ENCODE results near the gene RALGPS1.

The RALGPS1 gene, protein sequence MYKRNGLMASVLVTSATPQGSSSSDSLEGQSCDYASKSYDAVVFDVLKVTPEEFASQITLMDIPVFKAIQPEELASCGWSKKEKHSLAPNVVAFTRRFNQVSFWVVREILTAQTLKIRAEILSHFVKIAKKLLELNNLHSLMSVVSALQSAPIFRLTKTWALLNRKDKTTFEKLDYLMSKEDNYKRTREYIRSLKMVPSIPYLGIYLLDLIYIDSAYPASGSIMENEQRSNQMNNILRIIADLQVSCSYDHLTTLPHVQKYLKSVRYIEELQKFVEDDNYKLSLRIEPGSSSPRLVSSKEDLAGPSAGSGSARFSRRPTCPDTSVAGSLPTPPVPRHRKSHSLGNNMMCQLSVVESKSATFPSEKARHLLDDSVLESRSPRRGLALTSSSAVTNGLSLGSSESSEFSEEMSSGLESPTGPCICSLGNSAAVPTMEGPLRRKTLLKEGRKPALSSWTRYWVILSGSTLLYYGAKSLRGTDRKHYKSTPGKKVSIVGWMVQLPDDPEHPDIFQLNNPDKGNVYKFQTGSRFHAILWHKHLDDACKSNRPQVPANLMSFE

DNA sequence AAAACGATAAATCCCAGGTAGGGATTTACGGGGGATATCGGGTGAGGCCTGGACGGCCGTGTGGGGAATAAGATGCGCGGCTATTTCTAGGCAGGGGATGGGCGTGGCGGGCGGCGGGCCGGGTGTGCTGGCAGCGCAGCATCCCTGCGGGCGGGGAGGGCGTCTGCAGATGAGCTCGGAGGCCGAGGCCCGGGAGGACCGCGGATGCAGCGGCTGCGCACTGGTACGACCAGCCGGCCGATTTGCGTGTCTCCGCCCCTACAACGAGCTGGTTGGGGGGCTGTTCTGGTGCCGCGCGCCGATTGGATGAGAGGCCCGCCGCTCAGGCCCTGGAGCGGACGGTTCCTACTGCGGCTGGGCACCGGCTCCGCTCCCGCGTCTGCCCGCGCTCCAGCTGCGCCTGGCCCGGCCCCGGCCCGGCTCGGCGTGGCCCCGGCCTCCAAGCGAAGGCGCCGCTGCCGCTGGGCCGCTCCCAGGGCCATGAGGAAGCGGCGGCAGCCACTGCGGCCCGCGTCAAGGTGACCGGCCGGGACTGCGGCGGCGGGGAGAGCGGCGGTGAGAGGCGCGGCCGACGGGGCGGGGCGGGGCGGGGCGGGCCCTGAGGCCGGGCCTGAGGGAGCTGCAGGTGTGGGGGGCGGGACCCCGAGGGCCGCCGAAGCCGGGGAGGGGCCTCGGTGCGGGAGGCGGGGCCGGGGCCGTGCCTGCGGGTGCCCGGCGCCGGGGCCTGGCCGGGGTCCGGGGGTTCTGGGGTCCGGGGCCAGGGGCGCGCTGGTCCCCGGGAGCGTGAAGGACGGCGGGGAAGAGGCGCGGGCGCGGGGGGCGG is at the start of gene RALGPS1:
Gene RALGPS1 (plus strand): TSS at position 325 of the 823 bp plus-strand sequence. CDS start 47,508 bp downstream, outside the sequence.
- Histone ChIP-seq H3K27me3 (no peaks in the 10 kb centered on the region), H3K36me3 (no peaks in the 10 kb centered on the region), H3K27ac (peak within 1 kb of the TSS; percentile 72), H4K20me1 (peaks cover 44% of the 10 kb centered on the region), H3K4me3 (peak within 1 kb of the TSS; percentile 71), H3K4me1 (peaks cover 21% of the 10 kb centered on the region), H3K4me2 (peak within 1 kb of the TSS; percentile 86), H3K9me3 (no peaks in the 10 kb centered on the region), H3K9ac (peak within 1 kb of the TSS; percentile 71; the same call in 1 of the 2 replicates)
- no peak for TF ChIP-seq Cebpa-rat (IDR thresholded peaks at IDR 0.05)

DNA sequence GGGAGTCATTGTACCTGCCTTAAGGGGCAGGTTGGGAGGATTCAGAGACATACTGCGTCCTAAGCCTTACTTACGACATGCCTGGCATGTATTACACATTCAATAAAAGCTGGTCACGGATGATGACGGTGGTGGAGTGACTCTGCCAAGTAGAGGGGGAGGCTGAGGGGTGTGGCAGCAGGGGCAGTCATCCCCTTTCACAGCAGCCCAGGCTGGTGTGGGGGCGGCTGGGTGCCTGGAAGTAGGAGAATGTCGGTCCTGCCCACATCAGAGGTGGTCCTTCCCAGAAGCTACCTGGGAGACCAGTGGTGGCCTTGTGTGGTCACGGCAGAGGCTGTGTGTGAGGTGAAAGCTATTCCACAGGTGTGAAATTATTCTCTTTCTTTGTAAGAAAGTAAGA is 45.2 kb upstream of the RALGPS1 start:
- Histone ChIP-seq H4K20me1 (peaks cover 96% of the 10 kb centered on the region), H3K4me1 (peaks cover 33% of the 10 kb centered on the region), H3K27ac (no peak overlapping the region), H3K9me3 (no peaks in the 10 kb centered on the region), H3K27me3 (no peaks in the 10 kb centered on the region), H3K4me3 (no peak overlapping the region), H3K36me3 (peaks cover 48% of the 10 kb centered on the region), H3K9ac (no peak overlapping the region), H3K4me2 (no peak overlapping the region)
- TF ChIP-seq Cebpa-rat (IDR thresholded peaks at IDR 0.05) = no peak

DNA sequence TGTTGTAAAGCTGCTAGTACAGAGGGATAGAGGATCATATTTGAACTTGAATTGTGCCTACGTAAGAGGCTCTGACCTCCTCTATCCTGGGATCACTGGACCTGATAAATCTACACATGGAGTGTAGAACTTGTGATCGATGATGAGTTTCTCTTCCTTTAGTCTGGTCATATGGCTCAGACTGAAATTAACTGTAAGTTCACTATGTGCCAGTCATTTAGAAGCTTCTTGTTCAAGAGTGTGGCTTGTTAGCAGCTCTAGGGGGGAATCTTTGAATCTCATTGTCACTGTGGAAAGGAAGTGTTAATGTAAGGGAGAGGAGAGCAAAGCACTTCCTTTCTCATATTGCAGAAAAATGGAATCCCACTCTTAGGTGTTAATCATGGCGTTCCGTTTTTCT is 42.1 kb upstream of the RALGPS1 start:
- Histone ChIP-seq H3K36me3 (peaks cover 24% of the 10 kb centered on the region), H3K4me3 (no peak overlapping the region), H3K9ac (no peak overlapping the region), H3K4me2 (no peak overlapping the region), H3K9me3 (no peaks in the 10 kb centered on the region), H3K4me1 (peaks cover 30% of the 10 kb centered on the region), H4K20me1 (peaks cover 90% of the 10 kb centered on the region), H3K27me3 (no peaks in the 10 kb centered on the region), H3K27ac (no peak overlapping the region)
- TF ChIP-seq Cebpa-rat (IDR thresholded peaks at IDR 0.05) = no peak

DNA sequence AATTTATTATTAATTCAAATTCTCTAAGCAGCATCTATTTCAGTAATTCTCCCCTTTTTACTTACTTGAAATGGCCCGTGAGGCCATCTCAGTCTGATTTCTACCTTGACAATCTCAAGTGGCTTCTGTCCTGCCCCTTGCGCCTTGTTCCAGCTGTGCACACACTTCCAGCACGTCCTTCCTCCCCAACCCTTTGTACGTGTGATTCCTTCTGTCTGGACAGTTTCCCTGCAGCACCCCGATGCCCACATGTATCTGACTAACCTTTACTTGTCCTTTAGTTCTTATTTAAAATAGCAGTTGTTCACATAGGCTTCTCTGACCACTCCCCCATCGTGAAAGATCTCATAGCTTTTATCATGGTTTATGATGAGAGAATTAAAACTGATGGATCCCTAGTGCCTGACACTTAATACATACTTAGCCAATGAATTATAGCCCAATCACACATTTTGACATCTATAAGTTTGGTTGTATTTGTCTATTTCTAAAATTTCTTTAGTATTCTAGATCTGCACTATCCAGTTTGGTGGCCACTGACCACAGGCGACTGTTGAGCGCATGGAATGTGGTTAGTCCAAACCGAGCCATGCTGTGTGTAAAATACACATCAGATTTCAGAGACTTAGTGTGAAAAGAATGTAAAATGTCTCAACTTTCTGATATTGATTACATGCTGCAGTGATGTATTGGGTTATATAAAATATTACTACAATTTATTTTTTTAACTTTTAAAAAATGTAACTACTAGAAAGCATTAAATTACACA is 39.9 kb upstream of the RALGPS1 start:
- H3K27me3 ChIP-seq = no peaks in the 10 kb centered on the region
- H3K36me3 ChIP-seq = peaks cover 24% of the 10 kb centered on the region
- no peak overlapping the region for H3K4me2 ChIP-seq
- no peaks in the 10 kb centered on the region for H3K9me3 ChIP-seq
- no peak overlapping the region for H3K9ac ChIP-seq
- H3K4me3 ChIP-seq = no peak overlapping the region
- H3K27ac ChIP-seq = no peak overlapping the region
- peaks cover 19% of the 10 kb centered on the region for H3K4me1 ChIP-seq
- H4K20me1 ChIP-seq = peaks cover 90% of the 10 kb centered on the region
- TF ChIP-seq Cebpa-rat (IDR thresholded peaks at IDR 0.05) = no peak

DNA sequence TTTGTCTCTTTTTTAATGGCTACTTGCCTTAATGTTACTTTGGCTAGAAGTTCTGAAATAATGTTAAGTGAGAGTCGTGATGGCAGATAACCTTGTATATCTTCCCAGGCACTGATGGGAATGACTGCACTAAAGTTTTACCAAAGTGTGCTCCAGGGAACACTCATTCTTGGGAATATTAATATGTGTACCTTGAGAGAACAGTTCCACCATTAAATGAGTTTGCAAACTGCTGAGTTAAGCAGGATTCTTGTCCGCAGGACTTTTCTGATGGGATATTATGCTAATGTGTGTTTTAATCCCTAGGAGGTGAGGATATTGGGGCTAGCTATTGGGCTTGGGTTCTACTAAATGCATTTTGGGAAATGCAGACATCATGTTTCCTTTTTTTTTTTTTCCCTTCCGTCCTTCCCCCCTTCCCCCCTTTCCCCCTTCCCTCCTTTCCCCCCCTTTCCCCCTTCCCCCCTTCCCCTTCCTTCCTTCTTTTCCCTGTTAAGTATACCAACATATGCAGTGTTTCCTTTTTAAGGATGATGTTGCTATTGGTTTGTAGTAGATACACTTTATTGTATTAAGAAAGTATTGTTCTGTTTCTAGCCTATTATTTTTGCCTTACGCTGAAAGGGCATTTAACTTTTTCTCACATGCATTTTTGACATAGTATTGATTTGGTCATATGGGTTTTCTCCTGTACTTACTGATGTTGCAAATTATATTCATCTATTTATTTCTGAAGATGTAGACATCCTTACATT is 38.6 kb upstream of the RALGPS1 start:
- no peak overlapping the region for H3K9ac ChIP-seq
- H3K4me1 ChIP-seq = peaks cover 8% of the 10 kb centered on the region

DNA sequence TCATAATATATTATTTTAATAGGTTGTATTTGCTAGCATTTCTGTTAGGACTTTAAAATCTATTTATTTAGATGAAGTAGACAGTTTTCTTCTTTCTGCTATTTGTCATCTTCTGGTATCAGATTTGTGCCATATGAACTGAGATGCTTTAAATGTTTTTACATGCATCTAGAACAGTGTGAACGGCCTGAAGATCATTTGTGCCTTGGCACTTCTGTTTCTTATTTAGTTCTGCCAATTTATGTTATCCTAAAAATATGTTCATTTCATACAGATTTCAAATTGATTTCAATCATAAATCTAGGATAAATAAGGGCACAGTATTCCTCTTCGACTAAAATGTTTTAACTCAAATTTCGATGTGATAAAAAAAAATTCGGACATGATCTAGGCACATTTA is 38.1 kb upstream of the RALGPS1 start:
- Histone ChIP-seq H3K36me3 (peaks cover 41% of the 10 kb centered on the region), H3K9ac (no peak overlapping the region), H3K9me3 (no peaks in the 10 kb centered on the region), H3K4me3 (no peak overlapping the region), H3K4me1 (peaks cover 8% of the 10 kb centered on the region; the same call in 1 of the 2 replicates), H3K27me3 (no peaks in the 10 kb centered on the region), H3K4me2 (no peak overlapping the region), H4K20me1 (peaks cover 90% of the 10 kb centered on the region), H3K27ac (no peak overlapping the region)
- no peak for TF ChIP-seq Cebpa-rat (IDR thresholded peaks at IDR 0.05)

More for the DNA sequence above, 38.6 kb upstream of the RALGPS1 start:
- H4K20me1 ChIP-seq = peaks cover 89% of the 10 kb centered on the region
- H3K36me3 ChIP-seq = peaks cover 36% of the 10 kb centered on the region
- TF ChIP-seq Cebpa-rat (IDR thresholded peaks at IDR 0.05) = no peak
- no peak overlapping the region for H3K27ac ChIP-seq
- no peaks in the 10 kb centered on the region for H3K9me3 ChIP-seq
- H3K27me3 ChIP-seq = no peaks in the 10 kb centered on the region
- no peak overlapping the region for H3K4me3 ChIP-seq
- H3K4me2 ChIP-seq = no peak overlapping the region

DNA sequence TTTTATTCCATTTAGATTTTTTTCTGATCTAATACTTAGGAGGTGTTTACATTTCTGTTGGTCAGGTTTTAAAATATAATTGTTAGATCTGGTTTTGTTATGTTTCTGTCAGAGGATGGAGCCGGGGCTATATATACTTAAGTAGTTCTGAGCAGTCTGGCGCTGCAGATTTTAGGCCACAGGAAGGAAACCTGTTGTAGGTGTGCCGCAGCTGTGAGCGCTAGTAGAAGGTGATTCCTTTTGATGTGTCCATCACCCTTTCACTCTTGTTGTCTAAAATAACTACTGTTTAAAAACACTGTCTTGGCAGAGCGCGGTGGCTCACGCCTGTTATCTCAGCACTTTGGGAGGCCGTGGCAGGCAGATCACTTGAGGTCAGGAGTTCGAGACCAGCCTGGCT is 37.2 kb upstream of the RALGPS1 start:
- no peak for TF ChIP-seq Cebpa-rat (IDR thresholded peaks at IDR 0.05)
- Histone ChIP-seq H3K4me1 (peaks cover 4% of the 10 kb centered on the region; the same call in 1 of the 2 replicates), H3K4me3 (no peak overlapping the region), H3K36me3 (peaks cover 45% of the 10 kb centered on the region), H3K9ac (no peak overlapping the region), H3K27me3 (no peaks in the 10 kb centered on the region), H3K27ac (no peak overlapping the region), H3K9me3 (no peaks in the 10 kb centered on the region), H4K20me1 (peaks cover 90% of the 10 kb centered on the region), H3K4me2 (no peak overlapping the region)

DNA sequence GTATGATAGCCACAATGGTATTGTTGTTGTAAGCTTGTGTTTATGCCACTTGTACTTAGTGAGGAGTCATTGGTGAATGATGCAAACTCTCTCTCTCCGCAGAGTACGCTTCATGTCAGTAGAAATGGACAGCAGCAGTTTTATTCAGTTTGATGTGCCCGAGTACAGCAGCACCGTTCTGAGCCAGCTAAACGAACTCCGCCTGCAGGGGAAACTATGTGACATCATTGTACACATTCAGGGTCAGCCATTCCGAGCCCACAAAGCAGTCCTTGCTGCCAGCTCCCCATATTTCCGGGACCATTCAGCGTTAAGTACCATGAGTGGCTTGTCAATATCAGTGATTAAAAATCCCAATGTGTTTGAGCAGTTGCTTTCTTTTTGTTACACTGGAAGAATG is 35.3 kb upstream of the RALGPS1 start:
- Histone ChIP-seq H3K27me3 (no peaks in the 10 kb centered on the region), H3K36me3 (peaks cover 59% of the 10 kb centered on the region), H3K9me3 (no peaks in the 10 kb centered on the region), H3K4me1 (no peaks in the 10 kb centered on the region; the same call in 1 of the 2 replicates), H3K9ac (no peak overlapping the region), H3K27ac (no peak overlapping the region), H4K20me1 (peaks cover 90% of the 10 kb centered on the region), H3K4me2 (no peak overlapping the region), H3K4me3 (no peak overlapping the region)
- no peak for TF ChIP-seq Cebpa-rat (IDR thresholded peaks at IDR 0.05)
